Peyer's patch (tissue), 4 donors: ENCODE results near the gene GRWD1.

ENCODE experiments used
- POLR2A ChIP-seq, 2 donors: fragments of 450-650 bp; IDR thresholded peaks; one replicate each; pipeline ENCODE4 v1.5.1; 2017; ENCODE audit warnings: antibody characterized with exemption in 2 of 2, mild to moderate bottlenecking in 2 of 2, moderate library complexity in 2 of 2
- TF ChIP-seq, protein P1 (sequence below), 6 experiments: fragments of 450-650 bp in 4 of 6; fragments of 200-600 bp in 2 of 6; sonication (generic) in 1 of 6; IDR thresholded peaks; one replicate each; pipeline ENCODE4 v1.5.1; 2017 to 2019; ENCODE audit warnings: antibody characterized with exemption in 6 of 6, mild to moderate bottlenecking in 3 of 6, moderate library complexity in 1 of 6

- TF ChIP-seq, protein P1, sequence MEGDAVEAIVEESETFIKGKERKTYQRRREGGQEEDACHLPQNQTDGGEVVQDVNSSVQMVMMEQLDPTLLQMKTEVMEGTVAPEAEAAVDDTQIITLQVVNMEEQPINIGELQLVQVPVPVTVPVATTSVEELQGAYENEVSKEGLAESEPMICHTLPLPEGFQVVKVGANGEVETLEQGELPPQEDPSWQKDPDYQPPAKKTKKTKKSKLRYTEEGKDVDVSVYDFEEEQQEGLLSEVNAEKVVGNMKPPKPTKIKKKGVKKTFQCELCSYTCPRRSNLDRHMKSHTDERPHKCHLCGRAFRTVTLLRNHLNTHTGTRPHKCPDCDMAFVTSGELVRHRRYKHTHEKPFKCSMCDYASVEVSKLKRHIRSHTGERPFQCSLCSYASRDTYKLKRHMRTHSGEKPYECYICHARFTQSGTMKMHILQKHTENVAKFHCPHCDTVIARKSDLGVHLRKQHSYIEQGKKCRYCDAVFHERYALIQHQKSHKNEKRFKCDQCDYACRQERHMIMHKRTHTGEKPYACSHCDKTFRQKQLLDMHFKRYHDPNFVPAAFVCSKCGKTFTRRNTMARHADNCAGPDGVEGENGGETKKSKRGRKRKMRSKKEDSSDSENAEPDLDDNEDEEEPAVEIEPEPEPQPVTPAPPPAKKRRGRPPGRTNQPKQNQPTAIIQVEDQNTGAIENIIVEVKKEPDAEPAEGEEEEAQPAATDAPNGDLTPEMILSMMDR (IDR thresholded peaks at IDR 0.05) = no peak
- TF ChIP-seq POLR2A (IDR thresholded peaks at IDR 0.05) = no peak
Measured at GRCh38 chr19:48418317-48419064, 27.3 kb upstream of the GRWD1 start.
